NCI-H2196 treated with DMSO at 0.1 percent for 48 hours (cell line): Measurements from ENCODE around the gene TPO.
"Not testable (repeated sequence)": the region's sequence is repeated elsewhere in the genome, so short reads cannot be mapped to it uniquely, and the experiment has no call there.

Source experiments
- DNase-seq: peaks from one replicate; lab custom pipeline; 2025; ENCODE audit not compliant: unreplicated experiment; lab: John Stamatoyannopoulos, UW

TPO gene

DNA sequence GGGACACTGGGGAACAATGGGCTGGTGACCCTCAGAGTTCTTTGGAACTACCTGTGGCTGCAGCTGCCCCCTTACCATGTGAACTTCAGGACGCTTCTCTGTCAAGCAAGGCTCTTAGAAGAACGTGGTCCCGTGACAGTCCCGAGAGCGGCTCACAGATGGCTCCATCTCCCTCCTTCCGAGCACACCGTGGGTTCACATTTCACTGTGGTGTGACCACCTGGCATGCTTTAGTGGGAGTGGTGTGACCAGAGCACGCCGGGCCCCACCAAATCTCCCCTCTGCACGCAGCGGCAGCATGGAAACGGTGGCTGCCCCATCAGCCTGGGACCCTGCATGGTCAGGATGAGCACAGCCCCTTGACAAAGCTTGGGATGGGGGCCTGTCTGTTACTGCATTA is 9.7 kb upstream of the TPO start:
- DNase-seq = no peak

DNA sequence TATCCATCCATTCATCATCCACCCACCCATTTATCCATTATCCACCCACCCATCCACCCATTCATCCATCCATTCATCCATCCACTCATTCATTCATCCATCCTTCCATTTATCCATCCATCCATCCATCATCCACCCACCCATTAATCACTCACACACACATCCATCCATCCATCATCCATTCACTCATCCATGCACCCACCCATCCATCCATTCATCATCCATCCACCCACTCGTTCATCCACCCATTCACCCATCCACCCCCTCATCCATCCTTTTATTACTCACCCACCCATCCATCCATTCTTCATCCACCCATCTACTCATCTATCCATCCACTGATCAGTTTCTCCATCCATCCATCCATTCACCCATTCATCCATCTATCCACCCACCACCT is 8.1 kb upstream of the TPO start:
- DNase-seq = no peak

DNA sequence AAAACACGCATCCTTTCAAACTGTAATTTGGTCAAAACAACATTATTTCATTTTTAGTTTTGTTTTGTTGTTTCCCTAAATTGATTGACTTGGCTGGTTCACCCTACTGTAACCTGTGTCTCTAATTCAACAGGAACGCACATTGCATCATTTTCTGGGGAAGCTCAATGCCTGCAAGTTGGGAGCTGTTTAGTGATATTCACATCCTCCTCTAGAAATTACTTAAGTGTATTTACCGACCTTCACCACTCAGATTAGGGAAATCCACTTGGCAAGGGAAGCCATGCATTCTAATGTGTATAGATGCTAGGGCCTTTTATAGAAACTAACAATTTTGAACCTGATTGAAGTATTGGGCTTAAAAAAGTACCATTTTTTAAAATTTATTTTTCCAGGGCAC is 7.3 kb upstream of the TPO start:
- DNase-seq = no peak

DNA sequence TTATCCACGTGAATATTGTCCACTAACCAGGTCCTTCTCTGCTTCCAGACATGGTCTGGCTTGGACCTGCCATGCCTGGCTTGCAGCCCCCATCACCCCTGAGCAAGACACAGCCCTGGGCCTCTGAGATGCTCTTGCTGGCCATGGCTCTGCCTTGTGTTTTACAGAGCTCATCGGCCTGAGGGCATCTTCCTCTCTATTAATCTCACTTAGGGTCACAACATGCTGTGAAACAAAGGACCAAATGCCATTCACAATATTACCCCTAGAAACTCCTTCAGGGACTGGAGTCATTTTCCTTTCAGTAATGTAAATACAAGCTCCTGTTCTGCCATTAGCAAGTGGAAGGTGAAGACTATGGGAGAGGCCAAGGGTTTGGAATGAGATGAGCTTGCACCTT is 6.8 kb upstream of the TPO start:
- DNase-seq = no peak

DNA sequence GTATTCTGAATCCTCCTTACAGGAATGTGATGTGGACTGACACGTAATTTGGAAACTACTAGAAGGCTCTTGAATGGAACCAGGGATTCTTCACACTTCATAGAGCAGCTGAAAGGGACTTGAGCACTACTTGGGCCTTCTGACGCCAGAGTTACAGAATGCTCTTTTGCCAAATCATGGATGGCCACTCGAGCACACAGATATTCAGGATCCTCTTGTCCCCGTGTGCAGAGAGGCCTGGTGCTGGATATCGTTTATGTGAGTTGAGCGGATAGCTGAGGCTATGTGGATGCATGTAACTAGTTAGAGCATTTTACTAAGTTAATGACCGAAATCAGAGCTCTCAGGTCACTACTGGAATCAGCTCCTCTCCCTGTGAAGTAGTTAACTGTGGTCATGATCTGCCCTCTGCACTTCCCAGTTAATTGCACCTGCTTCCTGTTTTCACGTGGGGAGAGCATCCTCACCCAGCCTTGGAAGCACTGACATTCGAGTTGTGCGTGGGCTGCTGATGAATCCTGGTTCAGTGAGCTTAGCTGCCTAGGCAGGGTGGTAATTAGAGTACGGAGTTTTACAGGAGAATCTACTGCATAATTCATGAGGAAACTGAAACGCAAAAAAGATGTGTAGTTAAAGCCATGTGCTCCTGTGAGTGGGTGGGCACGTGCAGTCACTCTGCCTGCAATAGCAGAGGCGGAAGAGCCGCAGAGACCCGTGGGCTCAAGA is 5.2 kb upstream of the TPO start:
- no peak for DNase-seq

DNA sequence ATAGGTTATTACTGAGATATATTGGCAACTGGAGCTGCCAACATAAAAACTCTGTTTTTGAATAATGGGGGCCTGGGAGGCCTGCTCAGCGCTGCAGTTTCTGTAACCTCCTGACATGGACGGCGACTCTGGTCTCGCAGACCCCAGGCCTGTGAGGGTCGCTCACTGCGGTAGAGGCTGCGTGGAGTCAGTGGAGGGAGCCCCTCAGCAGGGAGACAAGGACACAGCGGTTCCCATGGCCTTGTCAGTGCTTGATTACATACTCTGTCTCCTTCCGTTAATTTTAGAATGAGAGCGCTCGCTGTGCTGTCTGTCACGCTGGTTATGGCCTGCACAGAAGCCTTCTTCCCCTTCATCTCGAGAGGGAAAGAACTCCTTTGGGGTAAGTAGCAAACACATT is 858 bp downstream of the TPO start:
- DNase-seq = no peak

DNA sequence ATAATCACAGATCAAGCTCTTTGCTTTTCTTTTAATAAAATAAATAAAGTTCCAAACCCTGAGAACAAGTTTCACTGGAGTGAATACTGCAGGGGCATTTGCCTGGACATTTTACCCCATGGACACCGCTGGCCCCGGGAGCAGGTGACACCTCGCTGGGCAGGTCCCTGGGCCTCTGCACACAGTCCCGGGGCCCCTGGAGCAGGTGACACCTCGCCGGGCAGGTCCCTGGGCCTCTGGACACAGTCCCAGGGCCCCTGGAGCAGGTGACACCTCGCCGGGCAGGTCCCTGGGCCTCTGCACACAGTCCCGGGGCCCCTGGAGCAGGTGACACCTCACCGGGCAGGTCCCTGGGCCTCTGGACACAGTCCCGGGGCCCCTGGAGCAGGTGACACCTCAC is 1.6 kb downstream of the TPO start:
- DNase-seq = not testable (repeated sequence)

DNA sequence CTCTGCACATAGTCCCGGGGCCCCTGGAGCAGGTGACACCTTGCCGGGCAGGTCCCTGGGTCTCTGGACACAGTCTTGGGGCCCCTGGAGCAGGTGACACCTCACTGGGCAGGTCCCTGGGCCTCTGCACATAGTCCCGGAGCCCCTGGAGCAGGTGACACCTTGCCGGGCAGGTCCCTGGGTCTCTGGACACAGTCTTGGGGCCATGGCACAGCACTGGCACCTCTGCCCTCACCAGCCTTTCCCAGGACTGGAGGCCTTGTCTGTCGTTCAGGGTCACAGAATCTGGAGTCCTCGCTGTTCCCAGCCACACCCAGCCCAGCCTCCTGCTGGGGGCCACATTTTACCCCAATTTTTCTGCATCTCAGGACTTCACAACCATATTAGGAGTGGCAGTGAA is 2.2 kb downstream of the TPO start:
- DNase-seq = no peak

DNA sequence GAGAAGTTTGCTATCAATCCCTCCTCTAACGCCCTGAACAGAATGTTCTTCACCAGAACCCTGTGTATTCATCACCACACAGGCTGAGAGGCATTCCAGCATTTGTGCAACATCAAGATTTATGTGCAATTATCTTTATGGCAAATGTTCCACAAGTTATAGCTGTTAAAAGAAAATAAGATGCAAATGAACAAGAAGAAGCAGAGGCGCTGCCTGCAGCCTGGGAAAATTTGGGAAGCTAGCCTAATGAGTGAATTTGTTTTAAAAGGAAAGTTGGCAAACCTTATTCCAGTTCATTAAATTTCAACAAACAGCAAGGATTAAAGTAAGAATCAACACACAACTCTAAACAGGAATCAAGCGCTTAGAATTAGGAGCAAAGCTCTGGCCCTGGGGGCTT is 5.3 kb downstream of the TPO start:
- no peak for DNase-seq

DNA sequence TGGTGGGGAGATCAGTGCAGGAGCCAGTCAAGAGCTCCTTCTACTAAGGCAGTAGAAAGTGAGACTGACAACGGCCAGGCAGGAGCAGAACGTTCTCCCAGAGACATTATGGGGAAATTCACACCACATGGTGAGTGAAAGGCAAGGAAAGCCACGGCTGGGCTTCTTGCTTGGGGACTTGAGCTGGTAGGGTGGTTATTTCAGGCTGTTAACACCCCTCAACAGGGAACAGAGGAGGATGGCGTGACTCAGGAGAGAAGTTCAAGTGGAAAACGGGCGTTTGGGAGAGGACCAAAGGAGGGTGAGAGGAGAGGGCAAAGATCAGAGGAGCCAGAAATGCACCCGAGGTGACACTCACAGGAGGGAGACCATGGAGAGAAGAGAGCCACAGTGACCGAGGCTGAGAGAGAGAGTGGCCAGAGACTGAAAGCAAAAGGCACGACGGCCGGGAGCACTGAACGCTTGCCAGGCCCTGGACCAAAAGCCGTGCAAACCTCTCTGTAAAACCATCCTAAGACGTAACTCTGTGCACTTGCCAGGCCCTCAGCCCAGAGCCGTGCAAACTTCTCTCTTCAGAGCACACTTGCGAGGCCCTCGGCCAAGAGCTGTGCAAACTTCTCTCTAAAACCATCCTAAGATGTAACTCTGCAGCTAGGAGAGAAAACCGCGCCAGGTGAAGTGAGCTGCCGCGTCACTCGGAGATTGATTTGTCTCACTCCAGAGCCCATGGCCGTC is 7.7 kb downstream of the TPO start:
- DNase-seq = no peak

DNA sequence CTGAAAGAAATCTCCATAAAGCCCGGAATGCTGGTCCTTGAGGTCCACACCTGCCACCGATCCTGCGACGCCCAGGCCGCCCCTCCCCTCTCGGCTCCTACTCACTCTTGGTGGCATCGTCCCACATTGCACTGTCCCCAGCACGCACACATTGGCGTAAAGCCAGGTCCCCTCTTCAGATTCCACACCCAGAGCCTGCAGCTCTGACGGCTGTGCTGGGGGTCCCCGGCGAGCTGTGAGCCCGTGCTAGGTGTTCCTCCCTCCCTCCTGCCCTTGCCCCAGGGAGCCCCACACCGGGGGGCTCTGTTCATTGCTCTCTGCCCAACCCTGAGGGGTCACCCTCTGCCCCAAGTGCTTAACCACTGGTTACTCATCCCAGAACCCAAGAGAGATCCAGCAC is 8.5 kb downstream of the TPO start:
- no peak for DNase-seq

DNA sequence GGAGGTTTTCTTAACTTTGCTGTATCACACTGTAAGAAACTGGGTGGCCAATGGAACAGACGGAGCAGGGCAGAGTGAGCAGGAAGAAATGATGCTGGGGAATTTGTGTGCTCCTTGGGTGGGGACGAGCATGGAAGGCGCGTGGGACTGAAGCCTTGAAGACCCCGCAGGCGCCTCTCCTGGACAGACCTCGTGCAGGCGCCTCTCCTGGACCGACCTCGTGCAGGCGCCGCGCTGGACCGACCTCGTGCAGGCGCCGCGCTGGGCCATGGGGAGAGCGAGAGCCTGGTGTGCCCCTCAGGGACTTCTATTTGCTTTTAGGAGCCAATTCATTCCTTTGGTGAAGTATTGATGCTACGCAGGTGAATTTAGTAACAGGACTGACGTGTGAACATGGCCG is 8.9 kb downstream of the TPO start:
- no peak for DNase-seq

DNA sequence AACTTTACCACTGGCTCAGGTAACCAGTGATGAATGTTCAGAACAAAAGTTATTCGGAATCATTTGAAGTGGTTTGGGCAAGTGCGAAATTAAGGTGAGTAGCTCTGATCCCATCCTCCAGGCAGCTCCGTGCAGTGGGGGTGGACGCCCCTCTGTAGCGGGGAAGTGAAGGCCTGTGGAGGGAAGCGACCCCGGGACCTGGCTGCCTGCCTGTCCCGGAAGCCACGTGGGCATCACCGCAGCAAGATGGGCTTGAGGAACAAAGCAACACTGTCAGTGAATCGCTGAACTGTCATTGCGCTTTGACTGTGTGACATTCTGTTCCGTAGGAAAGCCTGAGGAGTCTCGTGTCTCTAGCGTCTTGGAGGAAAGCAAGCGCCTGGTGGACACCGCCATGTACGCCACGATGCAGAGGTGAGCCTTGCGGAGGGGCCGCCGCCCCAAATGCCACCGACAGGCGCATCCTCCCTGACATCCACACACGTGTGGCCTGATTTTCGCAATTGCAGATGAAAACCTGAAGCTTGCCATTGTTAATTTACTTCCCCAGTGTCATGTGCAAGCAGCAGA is 9.5 kb downstream of the TPO start:
- no peak for DNase-seq

DNA sequence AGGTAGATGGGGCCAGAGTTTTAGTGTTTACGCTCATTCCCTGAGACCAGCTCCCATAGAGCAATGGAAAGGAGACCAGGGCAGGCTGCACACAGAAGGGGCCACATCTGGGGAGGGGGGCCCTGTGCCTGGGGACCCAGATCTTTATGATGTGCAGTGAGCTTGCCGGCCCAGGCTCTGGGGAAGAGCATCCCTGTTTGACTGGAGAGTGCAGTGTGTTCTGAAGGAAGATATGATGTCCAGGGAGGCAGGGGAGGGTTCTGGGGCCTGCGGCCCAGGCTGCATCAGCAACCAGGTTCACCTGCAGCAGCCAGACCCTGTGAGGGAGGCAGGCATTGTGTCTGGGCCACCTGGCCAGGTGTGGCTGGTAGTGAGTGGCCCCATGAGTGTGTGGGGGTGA is 13.8 kb downstream of the TPO start:
- no peak for DNase-seq

DNA sequence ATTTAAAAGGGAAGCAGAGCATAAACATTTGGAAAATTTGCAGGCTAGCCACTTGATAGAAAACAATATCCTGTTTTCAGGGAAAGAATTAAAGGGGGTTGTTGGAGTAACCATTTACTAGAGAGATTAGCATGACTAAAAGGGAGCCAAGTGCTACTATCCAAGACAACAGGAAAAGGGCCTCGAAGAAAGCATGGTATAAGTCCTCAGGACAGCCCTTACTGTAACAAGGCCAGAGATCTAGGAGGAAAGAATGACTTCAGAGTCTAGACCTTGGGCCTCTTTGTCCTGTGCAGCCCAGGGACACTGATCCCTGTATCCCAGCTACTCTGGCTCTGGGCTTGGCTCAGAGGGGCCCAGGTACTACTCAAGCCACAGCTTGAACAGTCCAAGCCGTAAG is 16.6 kb downstream of the TPO start:
- no peak for DNase-seq

DNA sequence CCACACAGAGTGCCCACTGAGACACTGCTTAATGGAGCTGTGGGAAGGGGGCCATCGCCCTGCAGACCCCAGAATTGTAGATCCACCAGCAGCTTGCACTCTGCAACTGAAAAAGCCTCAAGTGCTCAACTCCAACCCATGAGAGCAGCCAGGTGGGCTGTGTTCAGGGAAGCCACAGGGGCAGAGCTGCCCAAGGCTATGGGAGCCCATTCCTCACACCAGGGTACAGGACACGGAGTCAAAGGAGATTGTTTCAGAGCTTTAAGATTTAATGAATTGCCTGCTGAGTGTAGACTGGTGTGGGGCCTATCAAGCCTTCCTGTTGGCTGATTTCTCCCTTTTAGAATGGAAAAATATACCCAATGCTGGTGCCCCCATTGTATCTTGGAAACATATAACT is 17.2 kb downstream of the TPO start:
- no peak for DNase-seq

DNA sequence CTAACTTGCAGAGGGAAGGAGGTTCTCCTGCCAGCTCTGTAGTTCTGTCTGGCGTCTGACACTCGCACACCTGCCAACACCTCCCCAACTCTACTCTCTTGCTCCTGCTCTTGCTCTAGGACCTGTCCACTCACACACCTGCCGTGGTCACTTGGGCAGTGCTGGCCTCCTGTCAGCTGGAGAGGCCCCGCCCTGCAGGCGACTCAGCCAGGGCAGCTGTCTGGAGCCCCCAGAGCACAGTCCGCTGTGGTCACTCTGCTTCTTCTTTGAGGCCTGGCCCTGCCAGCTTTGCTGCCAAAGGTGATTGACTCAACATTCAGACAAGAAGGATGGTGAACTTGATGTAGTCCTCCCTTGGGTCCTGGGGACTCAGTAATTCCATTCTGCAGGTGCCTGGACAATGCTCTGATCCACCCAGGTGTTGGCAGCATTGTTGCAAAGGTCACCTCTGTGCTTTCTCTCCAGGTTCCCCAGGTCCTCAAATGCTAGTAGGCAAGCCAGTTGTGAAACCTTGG is 18.7 kb downstream of the TPO start:
- DNase-seq = no peak

DNA sequence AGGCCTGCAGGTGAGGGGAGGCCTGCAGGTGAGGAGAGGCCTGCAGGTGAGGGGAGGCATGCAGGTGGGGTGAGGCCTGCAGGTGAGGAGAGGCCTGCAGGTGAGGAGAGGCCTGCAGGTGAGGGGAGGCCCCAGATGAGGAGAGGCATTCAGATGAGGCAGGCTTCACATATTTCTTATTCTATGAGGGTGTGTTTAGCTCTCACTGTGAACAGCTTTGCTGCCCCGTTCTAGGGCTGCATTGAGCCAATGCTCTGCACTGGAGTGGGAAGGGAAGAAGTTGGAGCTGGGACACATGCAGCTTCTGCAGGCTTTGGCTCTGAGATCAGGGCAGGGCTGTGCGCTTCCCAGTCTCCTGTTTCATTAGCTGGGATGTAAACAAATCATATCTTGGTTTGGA is 19.5 kb downstream of the TPO start:
- DNase-seq = no peak

DNA sequence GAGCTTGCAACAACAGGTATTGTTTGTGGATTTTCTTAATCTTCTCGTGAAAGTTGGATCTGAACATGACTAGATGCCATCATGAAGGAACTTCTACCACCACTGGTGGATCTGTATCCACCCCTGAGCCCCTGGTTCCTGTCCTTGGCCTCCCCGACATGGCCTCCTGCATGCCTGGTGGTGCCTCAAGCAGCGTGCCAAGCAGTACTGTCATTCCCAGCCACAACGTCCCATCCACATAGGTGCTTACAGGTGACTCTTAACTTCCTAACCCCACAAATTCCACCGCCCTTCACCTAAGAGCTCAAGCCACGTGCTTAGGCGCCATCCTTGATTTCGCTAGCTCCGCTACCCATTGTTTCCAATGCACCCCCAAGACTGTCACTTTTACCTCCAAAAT is 23.1 kb downstream of the TPO start:
- DNase-seq = no peak

DNA sequence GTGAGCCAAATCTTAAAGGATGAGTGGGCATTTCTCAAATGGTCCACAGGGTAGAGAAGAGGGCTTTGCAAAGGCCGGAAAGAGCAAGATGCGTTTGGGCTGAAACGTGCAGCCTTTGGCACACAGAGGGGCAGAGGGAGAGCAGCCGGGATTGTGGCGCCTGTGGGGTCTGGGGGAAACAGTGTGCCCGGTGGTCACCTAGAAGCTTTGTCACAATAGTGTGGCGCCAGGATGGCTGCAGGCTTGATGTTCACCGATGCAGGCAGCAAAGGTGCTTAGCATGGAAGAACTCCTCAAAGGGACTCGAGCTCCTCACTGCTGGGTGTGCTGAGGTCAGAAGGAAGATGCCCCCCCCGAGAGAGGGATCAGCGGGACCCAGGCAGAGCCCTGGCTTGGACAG is 23.8 kb downstream of the TPO start:
- no peak for DNase-seq

DNA sequence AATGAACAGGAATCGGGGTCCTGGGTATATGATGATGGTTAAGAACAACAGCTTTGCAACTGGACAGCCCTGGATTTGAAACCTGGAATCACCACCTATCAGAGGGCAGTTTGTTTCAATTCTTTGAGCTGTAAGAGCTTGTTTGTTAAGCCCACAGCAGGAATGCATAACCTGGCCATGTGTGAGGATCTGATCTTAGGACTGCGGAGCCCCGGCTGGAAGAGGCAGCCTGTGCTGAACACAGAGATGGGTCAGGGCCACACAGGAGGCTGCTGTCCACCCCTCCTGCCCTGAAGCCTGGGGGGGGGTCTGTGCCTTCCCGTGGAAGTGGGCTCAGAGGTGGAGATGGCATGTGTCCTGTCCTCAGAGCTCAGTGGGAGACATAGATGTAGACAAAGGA is 24.3 kb downstream of the TPO start:
- no peak for DNase-seq

DNA sequence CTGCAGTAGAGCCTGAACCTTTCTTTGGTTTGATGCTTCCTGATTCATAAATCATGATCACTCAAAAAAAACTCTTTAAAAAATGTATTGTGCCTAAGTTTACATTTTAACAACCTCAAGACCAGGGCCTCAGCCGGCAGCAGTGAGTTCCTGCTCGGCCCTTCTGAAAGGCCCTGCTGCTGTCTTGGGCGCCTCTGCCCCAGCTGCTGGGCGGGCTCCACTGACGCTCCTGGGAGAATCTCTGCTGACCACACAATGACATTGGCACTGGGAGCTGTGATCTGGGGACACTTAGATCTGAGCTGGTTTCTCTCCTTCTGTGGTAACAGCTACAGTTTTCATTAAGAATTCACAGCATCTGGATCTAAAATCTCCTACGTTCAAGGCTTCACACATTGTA is 25.7 kb downstream of the TPO start:
- no peak for DNase-seq
